HepG2 (cell line): ENCODE results near the gene EPO. TPM values are rescaled to one million over a fixed set of nuclear protein-coding genes. Genes with fewer than 3 reads are reported as not detected.
A peak's percentile ranks its signal among the peaks of the same experiment; 100 is the strongest.

Source experiments
- ELF1 ChIP-seq: sonication (generic); formaldehyde crosslinking; IDR thresholded peaks from 2 replicates; pipeline ENCODE4 v1.4.0; 2020; ENCODE audit warnings: missing genetic modification reagents
- GABPB1 ChIP-seq: IDR thresholded peaks from 2 replicates; pipeline ENCODE4 v1.6.1; 2016; ENCODE audit warnings: mild to moderate bottlenecking, missing genetic modification reagents, moderate library complexity, missing compliant biosample characterization
- HDAC2 ChIP-seq: sonication (generic); formaldehyde crosslinking; IDR thresholded peaks from 2 replicates; pipeline ENCODE4 v1.4.0; 2020; ENCODE audit warnings: missing genetic modification reagents
- HOXD1 ChIP-seq: sonication (generic); formaldehyde crosslinking; IDR thresholded peaks from 2 replicates; pipeline ENCODE4 v1.5.0; 2020; ENCODE audit warnings: missing genetic modification reagents
- MEIS2 ChIP-seq: sonication (generic); formaldehyde crosslinking; IDR thresholded peaks from 2 replicates; pipeline ENCODE4 v1.9.0; 2021; ENCODE audit warnings: mild to moderate bottlenecking, missing genetic modification reagents
- MTA3 ChIP-seq: sonication (generic); formaldehyde crosslinking; IDR thresholded peaks from 2 replicates; pipeline ENCODE4 v1.4.0; 2020; ENCODE audit warnings: missing genetic modification reagents
- PITX1 ChIP-seq: sonication (generic); formaldehyde crosslinking; IDR thresholded peaks from 2 replicates; pipeline ENCODE4 v1.5.1; 2020; ENCODE audit warnings: mild to moderate bottlenecking, missing genetic modification reagents
- RCOR2 ChIP-seq: IDR thresholded peaks from 2 replicates; pipeline ENCODE4 v1.6.1; 2016; ENCODE audit warnings: missing biosample characterization, missing genetic modification reagents
- ZBTB7A ChIP-seq: sonication (generic); formaldehyde crosslinking; IDR thresholded peaks from 2 replicates; pipeline ENCODE4 v1.8.0; 2022; ENCODE audit warnings: mild to moderate bottlenecking, missing genetic modification reagents
- ZIK1 ChIP-seq: sonication (generic); formaldehyde crosslinking; IDR thresholded peaks from 2 replicates; pipeline ENCODE4 v1.5.0; 2020; ENCODE audit warnings: mild to moderate bottlenecking, low read depth, missing genetic modification reagents, borderline replicate concordance
- ZNF124 ChIP-seq: sonication (generic); formaldehyde crosslinking; IDR thresholded peaks from 2 replicates; pipeline ENCODE4 v1.4.0; 2020; ENCODE audit warnings: missing genetic modification reagents
- ZNF224 ChIP-seq: sonication (generic); formaldehyde crosslinking; IDR thresholded peaks from 2 replicates; pipeline ENCODE4 v1.5.0; 2020; ENCODE audit warnings: mild to moderate bottlenecking, missing genetic modification reagents
- ZNF317 ChIP-seq: sonication (generic); formaldehyde crosslinking; IDR thresholded peaks from 2 replicates; pipeline ENCODE4 v1.5.0; 2020; ENCODE audit warnings: mild to moderate bottlenecking, missing genetic modification reagents
- ZNF335 ChIP-seq: sonication (generic); formaldehyde crosslinking; IDR thresholded peaks from 2 replicates; pipeline ENCODE4 v1.4.0; 2020; ENCODE audit warnings: missing genetic modification reagents
- ZNF350 ChIP-seq: sonication (generic); formaldehyde crosslinking; IDR thresholded peaks from 2 replicates; pipeline ENCODE4 v1.4.0; 2020; ENCODE audit warnings: mild to moderate bottlenecking, low read depth, missing genetic modification reagents, borderline replicate concordance
- ZNF720 ChIP-seq: sonication (generic); formaldehyde crosslinking; IDR thresholded peaks from 2 replicates; pipeline ENCODE4 v1.4.0; 2020; ENCODE audit warnings: missing genetic modification reagents
- polyA plus RNA-seq, 8 experiments: library from polyadenylated mRNA; depleted of rRNA in 3 of 8; stranded (reverse) in 7 of 8; unstranded in 1 of 8; fragments of >200 nt; fragmentation: Illumina TruSeq in 4 of 8; extraction: Trizol in 4 of 8; gene quantifications; 2 replicates each; pipeline versions ENCODE4 v1.2.1 to v1.2.3, GENCODE V29; 2011 to 2016; ENCODE audit warnings: low read depth in 4 of 8, missing spikeins in 1 of 8, mixed read lengths in 1 of 8; ENCODE audit not compliant: insufficient read depth in 1 of 8
- total RNA-seq, 5 experiments: library from RNA; depleted of rRNA; stranded (reverse); fragments of >200 nt; fragmentation: Illumina TruSeq; extraction: Trizol; gene quantifications; 2 replicates each; pipeline ENCODE4 v1.2.3, GENCODE V29; 2016; ENCODE audit warnings: low read depth in 1 of 5
- TF ChIP-seq, protein P1 (sequence below): IDR thresholded peaks from 2 replicates; pipeline ENCODE4 v1.6.1; 2018; ENCODE audit warnings: missing genetic modification reagents, mild to moderate bottlenecking, missing compliant biosample characterization
- TF ChIP-seq, protein P2 (sequence below): sonication (generic); formaldehyde crosslinking; IDR thresholded peaks from 2 replicates; pipeline ENCODE4 v1.4.0; 2020; ENCODE audit warnings: missing genetic modification reagents
- TF ChIP-seq, protein P3 (sequence below): sonication (generic); formaldehyde crosslinking; conservative IDR thresholded peaks from 2 replicates; pipeline ENCODE4 v1.4.0; 2020; ENCODE audit warnings: mild to moderate bottlenecking, missing genetic modification reagents, moderate library complexity
- TF ChIP-seq, protein P4 (sequence below): sonication (generic); formaldehyde crosslinking; IDR thresholded peaks from 2 replicates; pipeline ENCODE4 v1.4.0; 2020; ENCODE audit warnings: missing genetic modification reagents, mild to moderate bottlenecking, borderline replicate concordance

EPO gene
- total and polyA plus RNA-seq, 2 of the 13 experiments (the other 11 are each of a cell fraction or from before 2014, with no cell fraction given) = 10.3 to 25.7 TPM

DNA sequence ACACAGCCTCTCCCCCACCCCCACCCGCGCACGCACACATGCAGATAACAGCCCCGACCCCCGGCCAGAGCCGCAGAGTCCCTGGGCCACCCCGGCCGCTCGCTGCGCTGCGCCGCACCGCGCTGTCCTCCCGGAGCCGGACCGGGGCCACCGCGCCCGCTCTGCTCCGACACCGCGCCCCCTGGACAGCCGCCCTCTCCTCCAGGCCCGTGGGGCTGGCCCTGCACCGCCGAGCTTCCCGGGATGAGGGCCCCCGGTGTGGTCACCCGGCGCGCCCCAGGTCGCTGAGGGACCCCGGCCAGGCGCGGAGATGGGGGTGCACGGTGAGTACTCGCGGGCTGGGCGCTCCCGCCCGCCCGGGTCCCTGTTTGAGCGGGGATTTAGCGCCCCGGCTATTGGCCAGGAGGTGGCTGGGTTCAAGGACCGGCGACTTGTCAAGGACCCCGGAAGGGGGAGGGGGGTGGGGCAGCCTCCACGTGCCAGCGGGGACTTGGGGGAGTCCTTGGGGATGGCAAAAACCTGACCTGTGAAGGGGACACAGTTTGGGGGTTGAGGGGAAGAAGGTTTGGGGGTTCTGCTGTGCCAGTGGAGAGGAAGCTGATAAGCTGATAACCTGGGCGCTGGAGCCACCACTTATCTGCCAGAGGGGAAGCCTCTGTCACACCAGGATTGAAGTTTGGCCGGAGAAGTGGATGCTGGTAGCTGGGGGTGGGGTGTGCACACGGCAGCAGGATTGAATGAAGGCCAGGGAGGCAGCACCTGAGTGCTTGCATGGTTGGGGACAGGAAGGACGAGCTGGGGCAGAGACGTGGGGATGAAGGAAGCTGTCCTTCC is 620 bp downstream of the EPO start (continued):
- TF ChIP-seq, protein P1, sequence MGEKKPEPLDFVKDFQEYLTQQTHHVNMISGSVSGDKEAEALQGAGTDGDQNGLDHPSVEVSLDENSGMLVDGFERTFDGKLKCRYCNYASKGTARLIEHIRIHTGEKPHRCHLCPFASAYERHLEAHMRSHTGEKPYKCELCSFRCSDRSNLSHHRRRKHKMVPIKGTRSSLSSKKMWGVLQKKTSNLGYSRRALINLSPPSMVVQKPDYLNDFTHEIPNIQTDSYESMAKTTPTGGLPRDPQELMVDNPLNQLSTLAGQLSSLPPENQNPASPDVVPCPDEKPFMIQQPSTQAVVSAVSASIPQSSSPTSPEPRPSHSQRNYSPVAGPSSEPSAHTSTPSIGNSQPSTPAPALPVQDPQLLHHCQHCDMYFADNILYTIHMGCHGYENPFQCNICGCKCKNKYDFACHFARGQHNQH = peak; percentile 40; the same call in 1 of the 2 replicates
- TF ChIP-seq, protein P2, sequence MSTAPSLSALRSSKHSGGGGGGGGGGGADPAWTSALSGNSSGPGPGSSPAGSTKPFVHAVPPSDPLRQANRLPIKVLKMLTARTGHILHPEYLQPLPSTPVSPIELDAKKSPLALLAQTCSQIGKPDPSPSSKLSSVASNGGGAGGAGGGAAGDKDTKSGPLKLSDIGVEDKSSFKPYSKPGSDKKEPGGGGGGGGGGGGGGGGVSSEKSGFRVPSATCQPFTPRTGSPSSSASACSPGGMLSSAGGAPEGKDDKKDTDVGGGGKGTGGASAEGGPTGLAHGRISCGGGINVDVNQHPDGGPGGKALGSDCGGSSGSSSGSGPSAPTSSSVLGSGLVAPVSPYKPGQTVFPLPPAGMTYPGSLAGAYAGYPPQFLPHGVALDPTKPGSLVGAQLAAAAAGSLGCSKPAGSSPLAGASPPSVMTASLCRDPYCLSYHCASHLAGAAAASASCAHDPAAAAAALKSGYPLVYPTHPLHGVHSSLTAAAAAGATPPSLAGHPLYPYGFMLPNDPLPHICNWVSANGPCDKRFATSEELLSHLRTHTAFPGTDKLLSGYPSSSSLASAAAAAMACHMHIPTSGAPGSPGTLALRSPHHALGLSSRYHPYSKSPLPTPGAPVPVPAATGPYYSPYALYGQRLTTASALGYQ = 0 out of 2 replicates have a peak, but pooled peaks have one; percentile 55
- TF ChIP-seq, protein P3, sequence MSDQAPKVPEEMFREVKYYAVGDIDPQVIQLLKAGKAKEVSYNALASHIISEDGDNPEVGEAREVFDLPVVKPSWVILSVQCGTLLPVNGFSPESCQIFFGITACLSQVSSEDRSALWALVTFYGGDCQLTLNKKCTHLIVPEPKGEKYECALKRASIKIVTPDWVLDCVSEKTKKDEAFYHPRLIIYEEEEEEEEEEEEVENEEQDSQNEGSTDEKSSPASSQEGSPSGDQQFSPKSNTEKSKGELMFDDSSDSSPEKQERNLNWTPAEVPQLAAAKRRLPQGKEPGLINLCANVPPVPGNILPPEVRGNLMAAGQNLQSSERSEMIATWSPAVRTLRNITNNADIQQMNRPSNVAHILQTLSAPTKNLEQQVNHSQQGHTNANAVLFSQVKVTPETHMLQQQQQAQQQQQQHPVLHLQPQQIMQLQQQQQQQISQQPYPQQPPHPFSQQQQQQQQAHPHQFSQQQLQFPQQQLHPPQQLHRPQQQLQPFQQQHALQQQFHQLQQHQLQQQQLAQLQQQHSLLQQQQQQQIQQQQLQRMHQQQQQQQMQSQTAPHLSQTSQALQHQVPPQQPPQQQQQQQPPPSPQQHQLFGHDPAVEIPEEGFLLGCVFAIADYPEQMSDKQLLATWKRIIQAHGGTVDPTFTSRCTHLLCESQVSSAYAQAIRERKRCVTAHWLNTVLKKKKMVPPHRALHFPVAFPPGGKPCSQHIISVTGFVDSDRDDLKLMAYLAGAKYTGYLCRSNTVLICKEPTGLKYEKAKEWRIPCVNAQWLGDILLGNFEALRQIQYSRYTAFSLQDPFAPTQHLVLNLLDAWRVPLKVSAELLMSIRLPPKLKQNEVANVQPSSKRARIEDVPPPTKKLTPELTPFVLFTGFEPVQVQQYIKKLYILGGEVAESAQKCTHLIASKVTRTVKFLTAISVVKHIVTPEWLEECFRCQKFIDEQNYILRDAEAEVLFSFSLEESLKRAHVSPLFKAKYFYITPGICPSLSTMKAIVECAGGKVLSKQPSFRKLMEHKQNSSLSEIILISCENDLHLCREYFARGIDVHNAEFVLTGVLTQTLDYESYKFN (CRISPR knock-in tag) = peak; percentile 57
- peak; percentile 33; the same call in 1 of the 2 replicates for TF ChIP-seq ZNF224
- TF ChIP-seq ZNF317 (CRISPR knock-in tag) = 0 out of 2 replicates have a peak, but pooled peaks have one; percentile 36
- TF ChIP-seq ZIK1 (CRISPR knock-in tag) = 0 out of 2 replicates have a peak, but pooled peaks have one; percentile 16
- 0 out of 2 replicates have a peak, but pooled peaks have one; percentile 51 for TF ChIP-seq HOXD1
- TF ChIP-seq ZNF124 (CRISPR knock-in tag) = 0 out of 2 replicates have a peak, but pooled peaks have one; percentile 40
- TF ChIP-seq ELF1 = 0 out of 2 replicates have a peak, but pooled peaks have one; percentile 38
- TF ChIP-seq, protein P4, sequence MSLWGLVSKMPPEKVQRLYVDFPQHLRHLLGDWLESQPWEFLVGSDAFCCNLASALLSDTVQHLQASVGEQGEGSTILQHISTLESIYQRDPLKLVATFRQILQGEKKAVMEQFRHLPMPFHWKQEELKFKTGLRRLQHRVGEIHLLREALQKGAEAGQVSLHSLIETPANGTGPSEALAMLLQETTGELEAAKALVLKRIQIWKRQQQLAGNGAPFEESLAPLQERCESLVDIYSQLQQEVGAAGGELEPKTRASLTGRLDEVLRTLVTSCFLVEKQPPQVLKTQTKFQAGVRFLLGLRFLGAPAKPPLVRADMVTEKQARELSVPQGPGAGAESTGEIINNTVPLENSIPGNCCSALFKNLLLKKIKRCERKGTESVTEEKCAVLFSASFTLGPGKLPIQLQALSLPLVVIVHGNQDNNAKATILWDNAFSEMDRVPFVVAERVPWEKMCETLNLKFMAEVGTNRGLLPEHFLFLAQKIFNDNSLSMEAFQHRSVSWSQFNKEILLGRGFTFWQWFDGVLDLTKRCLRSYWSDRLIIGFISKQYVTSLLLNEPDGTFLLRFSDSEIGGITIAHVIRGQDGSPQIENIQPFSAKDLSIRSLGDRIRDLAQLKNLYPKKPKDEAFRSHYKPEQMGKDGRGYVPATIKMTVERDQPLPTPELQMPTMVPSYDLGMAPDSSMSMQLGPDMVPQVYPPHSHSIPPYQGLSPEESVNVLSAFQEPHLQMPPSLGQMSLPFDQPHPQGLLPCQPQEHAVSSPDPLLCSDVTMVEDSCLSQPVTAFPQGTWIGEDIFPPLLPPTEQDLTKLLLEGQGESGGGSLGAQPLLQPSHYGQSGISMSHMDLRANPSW (CRISPR knock-in tag) = no peak
- TF ChIP-seq RCOR2 (CRISPR knock-in tag) = 0 out of 2 replicates have a peak, but pooled peaks have one; percentile 36
- peak; percentile 60 for TF ChIP-seq GABPB1 (CRISPR knock-in tag)
- peak; percentile 57; the same call in 1 of the 2 replicates for TF ChIP-seq PITX1 (CRISPR knock-in tag)
- 0 out of 2 replicates have a peak, but pooled peaks have one; percentile 52 for TF ChIP-seq MEIS2 (CRISPR knock-in tag)
- TF ChIP-seq ZNF335 (CRISPR knock-in tag) = 0 out of 2 replicates have a peak, but pooled peaks have one; percentile 33
- TF ChIP-seq ZNF350 (CRISPR knock-in tag) = peak; percentile 51; the same call in 1 of the 2 replicates
- no peak for TF ChIP-seq ZNF720 (CRISPR knock-in tag)
- peak; percentile 60; the same call in 1 of the 2 replicates for TF ChIP-seq HDAC2 (CRISPR knock-in tag)
- 0 out of 2 replicates have a peak, but pooled peaks have one; percentile 41 for TF ChIP-seq ZBTB7A (CRISPR knock-in tag)
- no peak for TF ChIP-seq MTA3 (CRISPR knock-in tag)
